K562 (cell line): ENCODE data around the gene C1orf174. TPM values are rescaled to one million over a fixed set of nuclear protein-coding genes. Genes with fewer than 3 reads are reported as not detected.

Experiments
- ATAC-seq: fragments of 200-7000 bp; cut with Tn5 transposase; 3 replicates; pipeline ENCODE4 v1.9.1; 2020; ENCODE audit warnings: moderate library complexity
- BruUV-seq: library from RNA; stranded (reverse); fragments of 400-500 nt; replicated peaks from 2 replicates; lab custom pipeline; 2021; lab: Mats Ljungman, UMichigan
- CTCF ChIA-PET: fragments of 300-600 bp; formaldehyde crosslinking; extraction: SDS; loops from one replicate; lab custom pipeline; 2021; ENCODE audit warnings: low intra/inter-chr PET ratio; lab: Yijun Ruan, JAX
- POLR2A ChIA-PET: fragments of 300-600, 350-650 bp; sonication (Branson Sonifier 250); formaldehyde crosslinking; extraction: SDS; loops from one replicate; lab custom pipeline; 2021; ENCODE audit warnings: antibody characterized with exemption, inconsistent platforms; lab: Yijun Ruan, JAX
- DNase-seq, 4 experiments: peaks; one replicate each; pipeline versions ENCODE4 v3.0.0 to v3.0.0-alpha.2; 2011 to 2018; ENCODE audit warnings: low spot score in 3 of 4, mixed read lengths in 3 of 4; ENCODE audit errors: extremely low read depth in 1 of 4
- FAIRE-seq: peaks from 2 replicates; lab custom pipeline; 2011; peaks lifted over from hg19 to GRCh38; lab: Jason Lieb, UNC
- H2AFZ ChIP-seq: 2 replicates; pipeline ENCODE4 v1.6.0; 2011; ENCODE audit warnings: low read depth, low read length, control low read depth, inconsistent platforms
- H3K27ac ChIP-seq: fragments of 200-600 bp; 3 replicates; pipeline ENCODE4 v1.8.0; 2011; ENCODE audit warnings: low read depth, mild to moderate bottlenecking, control low read depth, inconsistent platforms, low read length, moderate library complexity, mixed read lengths; ENCODE audit errors: extremely low read depth
- H3K27me3 ChIP-seq, 2 experiments: fragments of 300-600 bp in 1 of 2; 2 replicates in 1 of 2; 3 replicates in 1 of 2; pipeline versions ENCODE4 v1.6.0 to v1.8.0; 2011; ENCODE audit warnings: inconsistent platforms in 2 of 2, low read length in 2 of 2, mild to moderate bottlenecking in 1 of 2, mixed read lengths in 1 of 2, moderate library complexity in 1 of 2; ENCODE audit not compliant: control insufficient read depth in 2 of 2, insufficient read depth in 2 of 2
- H3K36me3 ChIP-seq: fragments of 300-600 bp; 3 replicates; pipeline ENCODE4 v1.8.0; 2011; ENCODE audit warnings: mild to moderate bottlenecking, low read length, inconsistent platforms; ENCODE audit not compliant: control insufficient read depth, insufficient read depth
- H3K4me1 ChIP-seq, 2 experiments: fragments of 200-600 bp in 1 of 2; replicated peaks in 1 of 2; 2 replicates in 1 of 2; 3 replicates in 1 of 2; pipeline versions ENCODE4 v1.5.1 to v1.8.0; 2011; ENCODE audit warnings: inconsistent platforms in 2 of 2, low read length in 2 of 2, mild to moderate bottlenecking in 1 of 2, mixed read lengths in 1 of 2, moderate library complexity in 1 of 2; ENCODE audit not compliant: control insufficient read depth in 2 of 2, insufficient read depth in 2 of 2
- H3K4me2 ChIP-seq: 2 replicates; pipeline ENCODE4 v1.6.1; 2011; ENCODE audit warnings: low read length, control low read depth, inconsistent platforms, mixed read lengths; ENCODE audit not compliant: insufficient read depth
- H3K4me3 ChIP-seq: fragments of 200-600 bp; sonication (generic), shearing (Covaris generic); 2 replicates; pipeline ENCODE4 v1.5.1; 2016; ENCODE audit warnings: control low read depth, inconsistent platforms
- H3K79me2 ChIP-seq: fragments of 200-600 bp; 3 replicates; pipeline ENCODE4 v1.8.0; 2011; ENCODE audit warnings: low read length, inconsistent platforms; ENCODE audit not compliant: control insufficient read depth, insufficient read depth
- H3K9ac ChIP-seq, 2 experiments: 2 replicates each; pipeline versions ENCODE4 v1.6.0 to v1.6.1; 2011; ENCODE audit warnings: low read depth in 2 of 2, low read length in 2 of 2, control low read depth in 1 of 2, inconsistent platforms in 1 of 2, mild to moderate bottlenecking in 1 of 2, mixed read lengths in 1 of 2; ENCODE audit not compliant: insufficient read depth in 1 of 2
- H3K9me1 ChIP-seq: one replicate; pipeline ENCODE4 v1.6.0; 2011; ENCODE audit warnings: inconsistent platforms, mild to moderate bottlenecking, low read length, moderate library complexity; ENCODE audit not compliant: control insufficient read depth, insufficient read depth
- H3K9me3 ChIP-seq: replicated peaks from 2 replicates; pipeline ENCODE4 v1.5.1; 2011; ENCODE audit warnings: low read depth, low read length, inconsistent platforms; ENCODE audit not compliant: control insufficient read depth, insufficient read depth
- H4K20me1 ChIP-seq: replicated peaks from 2 replicates; pipeline ENCODE4 v1.6.1; 2011; ENCODE audit warnings: low read length, inconsistent platforms, mixed read lengths; ENCODE audit not compliant: control insufficient read depth, insufficient read depth
- ATF1 ChIP-seq, 2 experiments: fragments of 450-650 bp in 1 of 2; IDR thresholded peaks; 2 replicates each; pipeline ENCODE4 v1.6.1; 2016; ENCODE audit warnings: missing compliant biosample characterization in 1 of 2, missing genetic modification characterization in 1 of 2
- DNMT1 ChIP-seq: fragments of 450-650 bp; IDR thresholded peaks from 2 replicates; pipeline ENCODE4 v1.6.1; 2016; ENCODE audit warnings: antibody characterized with exemption, mild to moderate bottlenecking
- E2F3 ChIP-seq: fragments of 250-450 bp; sonication (Bioruptor Pico); IDR thresholded peaks from 2 replicates; pipeline ENCODE4 v1.4.0; 2020; ENCODE audit warnings: mild to moderate bottlenecking
- KDM4B ChIP-seq, 2 experiments: fragments of 450-650 bp in 1 of 2; sonication (generic) in 1 of 2; IDR thresholded peaks; 2 replicates each; pipeline ENCODE4 v1.6.1; 2016 to 2017; ENCODE audit warnings: borderline replicate concordance in 2 of 2, antibody characterized with exemption in 1 of 2, low read depth in 1 of 2, mild to moderate bottlenecking in 1 of 2
- NELFE ChIP-seq: IDR thresholded peaks from 2 replicates; pipeline ENCODE4 v1.6.1; 2011; ENCODE audit warnings: mild to moderate bottlenecking; ENCODE audit not compliant: insufficient read depth, insufficient read length
- NR2C1 ChIP-seq, 2 experiments: fragments of 450-650 bp; IDR thresholded peaks; 2 replicates each; pipeline ENCODE4 v1.6.1; 2017; ENCODE audit warnings: mild to moderate bottlenecking in 2 of 2, antibody characterized with exemption in 1 of 2, inconsistent platforms in 1 of 2, missing compliant biosample characterization in 1 of 2, missing genetic modification characterization in 1 of 2
- SIRT6 ChIP-seq: IDR thresholded peaks from one replicate; pipeline ENCODE4 v1.6.1; 2012; ENCODE audit warnings: low read depth, mild to moderate bottlenecking, control low read depth, inconsistent platforms, low read length, moderate library complexity
- SMAD4 ChIP-seq: fragments of 250-450 bp; sonication (Bioruptor Pico); conservative IDR thresholded peaks from 2 replicates; pipeline ENCODE4 v1.8.0; 2021; ENCODE audit warnings: inconsistent platforms, mild to moderate bottlenecking, moderate library complexity
- SNRNP70 ChIP-seq: fragments of 200-400 bp; formaldehyde crosslinking; optimal IDR thresholded peaks from 2 replicates; pipeline ENCODE3; 2017; ENCODE audit warnings: low read depth, low read length
- STAT5B ChIP-seq: fragments of 250-450 bp; sonication (Bioruptor Pico); IDR thresholded peaks from 2 replicates; pipeline ENCODE4 v1.8.0; 2021; ENCODE audit warnings: mild to moderate bottlenecking, inconsistent platforms
- XRCC3 ChIP-seq: fragments of 450-650 bp; IDR thresholded peaks from 2 replicates; pipeline ENCODE4 v1.6.1; 2017; ENCODE audit warnings: mild to moderate bottlenecking, moderate library complexity
- ZBTB7A ChIP-seq: IDR thresholded peaks from 2 replicates; pipeline ENCODE4 v1.6.1; 2011; ENCODE audit warnings: low read depth, mild to moderate bottlenecking, low read length, moderate library complexity, borderline replicate concordance; ENCODE audit not compliant: control insufficient read depth
- ZNF551 ChIP-seq: fragments of 250-450 bp; sonication (Bioruptor Pico); IDR thresholded peaks from 2 replicates; pipeline ENCODE4 v1.5.0; 2021; ENCODE audit warnings: mild to moderate bottlenecking, moderate library complexity
- ZNF586 ChIP-seq: fragments of 450-650 bp; formaldehyde crosslinking; conservative IDR thresholded peaks from 2 replicates; pipeline ENCODE4 v1.4.0; 2020; ENCODE audit warnings: mild to moderate bottlenecking, moderate library complexity
- WGBS: fragments of 100-300 bp; shearing (Covaris generic); methylation state at CpG from one replicate; pipeline ENCODE4 v1.1.6; 2016; ENCODE audit warnings: low coverage, mixed read lengths; ENCODE audit not compliant: insufficient coverage; ENCODE audit errors: missing lambda C conversion rate; 5-methylcytosine and 5-hydroxymethylcytosine counted together
- in situ Hi-C: fragments of 300-500 bp; cut with MboI; formaldehyde crosslinking; loops from 4 replicates; pipeline ENCODE4 v1.15.0; 2018; ENCODE audit warnings: inconsistent platforms, mixed read lengths
- intact Hi-C: fragments of 100-400 bp; cut with micrococcal nuclease; formaldehyde crosslinking; loops from 2 replicates; pipeline ENCODE4 v1.14.2; 2022
- polyA plus RNA-seq, 8 experiments: library from polyadenylated mRNA; depleted of rRNA in 4 of 8; stranded (reverse) in 5 of 8; unstranded in 3 of 8; fragments of >200 nt; fragmentation: Nextera tagmentation in 2 of 8; fragmentation: Illumina TruSeq in 1 of 8; extraction: Ambion mirVana in 2 of 8; extraction: Trizol in 1 of 8; gene quantifications; 2 replicates each; pipeline versions ENCODE4 v1.2.1 to v1.2.3, GENCODE V29; 2011 to 2014; ENCODE audit warnings: inconsistent platforms in 1 of 8, missing spikeins in 1 of 8
- total RNA-seq, 7 experiments: library from RNA; depleted of rRNA in 6 of 7; stranded (reverse); fragments of >200 nt in 6 of 7; fragmentation: Illumina TruSeq in 2 of 7; extraction: Trizol in 2 of 7; gene quantifications; 2 replicates each; pipeline versions ENCODE4 v1.2.1 to v1.2.3, GENCODE V29; 2011 to 2021; ENCODE audit warnings: low replicate concordance in 1 of 7

Gene C1orf174
- total and polyA plus RNA-seq, 9 of the 15 experiments (the other 6 are each of a cell fraction or from before 2014, with no cell fraction given), result 38.5 to 64.9 (median 45.4) TPM

GRCh38 chr1:3922851-3923250 is 22.8 kb upstream of the C1orf174 start:
- Histone ChIP-seq H3K36me3 (no peaks in the 10 kb centered on the region), H3K27ac (no peak overlapping the region), H3K79me2 (no peaks in the 10 kb centered on the region), H3K9me3 (peaks cover 2% of the 10 kb centered on the region; the same call in 1 of the 2 replicates), H3K9me1 (no peaks in the 10 kb centered on the region), H3K4me3 (no peak overlapping the region), H2AFZ (no peak overlapping the region), H4K20me1 (no peaks in the 10 kb centered on the region), H3K27me3 (peaks cover 10 to 45% of the 10 kb centered on the region in 2 experiments; a peak in 4 of 5 replicates), H3K4me1 (no peaks in the 10 kb centered on the region; a peak in 1 of 5 replicates), H3K9ac (no peak overlapping the region), H3K4me2 (no peak overlapping the region)
- ChIA-PET CTCF (no interaction called here), POLR2A (interaction anchor here (0.6 kb wide), 1 partner anchor 22 kb away, joined by 3 read pairs; no protein-coding TSS in a partner anchor)
- WGBS, result 2% methylated on average over 6 of the region's 6 CpGs
- ATAC-seq (no peak), DNase-seq (no peak)
- TF ChIP-seq ZNF586 (CRISPR knock-in tag), result no peak
- no peak for TF ChIP-seq NR2C1 (IDR thresholded peaks at IDR 0.05)
- no peak for TF ChIP-seq NR2C1 (tag; IDR thresholded peaks at IDR 0.05)
- TF ChIP-seq NELFE, result no peak
- no peak for TF ChIP-seq XRCC3
- TF ChIP-seq ZBTB7A, result no peak
- TF ChIP-seq ATF1 (CRISPR knock-in tag; IDR thresholded peaks at IDR 0.05), result no peak
- TF ChIP-seq ATF1 (tag; IDR thresholded peaks at IDR 0.05), result no peak
- TF ChIP-seq SMAD4 (CRISPR knock-in tag), result no peak
- no peak for TF ChIP-seq KDM4B (IDR thresholded peaks at IDR 0.05; ENCODE audit: borderline replicate concordance in 2 of 2, low read depth in 1 of 2)
- TF ChIP-seq E2F3, result no peak
- no peak for TF ChIP-seq DNMT1
- no peak for TF ChIP-seq SNRNP70
- no peak for TF ChIP-seq STAT5B (CRISPR knock-in tag)
- no peak for TF ChIP-seq ZNF551 (CRISPR knock-in tag)
- no peak for TF ChIP-seq SIRT6
- TF ChIP-seq, all 486 proteins: peak for 0
- no peak for FAIRE-seq
- intact Hi-C loops (no loop called here), in situ Hi-C loops (no loop called here)
- no TSS peak for BruUV-seq
